NCI-H2196 (cell line): ENCODE data around the gene ZNF750.
"Not testable (repeated sequence)": the region's sequence is repeated elsewhere in the genome, so short reads cannot be mapped to it uniquely, and the experiment has no call there.

Experiments
- DNase-seq: peaks from one replicate; lab custom pipeline; 2025; ENCODE audit not compliant: unreplicated experiment; lab: John Stamatoyannopoulos, UW

ZNF750 gene

GRCh38 chr17:82797061-82797460 lies 42.8 kb downstream of the ZNF750 start:
- no peak for DNase-seq

- DNase-seq, result no peak
Measured at GRCh38 chr17:82795615-82796014, 44.2 kb downstream of the ZNF750 start.

GRCh38 chr17:82794781-82795482 lies 44.9 kb downstream of the ZNF750 start:
- no peak for DNase-seq

- DNase-seq, result no peak
Measured at GRCh38 chr17:82793974-82794630, 45.7 kb downstream of the ZNF750 start.

- no peak for DNase-seq
Measured at GRCh38 chr17:82791532-82791931, 48.3 kb downstream of the ZNF750 start.

- no peak for DNase-seq
Measured at GRCh38 chr17:82790391-82790790, 49.4 kb downstream of the ZNF750 start.

- no peak for DNase-seq
Measured at GRCh38 chr17:82789806-82790205, 50.0 kb downstream of the ZNF750 start.

GRCh38 chr17:82789051-82789592 lies 50.7 kb downstream of the ZNF750 start:
- no peak for DNase-seq

- no peak for DNase-seq
Measured at GRCh38 chr17:82788206-82789001, 51.4 kb downstream of the ZNF750 start.

- peak; percentile 90 for DNase-seq
Measured at GRCh38 chr17:82787081-82787848, 52.6 kb downstream of the ZNF750 start.

GRCh38 chr17:82786427-82786826 lies 53.4 kb downstream of the ZNF750 start:
- DNase-seq, result no peak

GRCh38 chr17:82785581-82785980 lies 54.2 kb downstream of the ZNF750 start:
- DNase-seq, result not testable (repeated sequence)

GRCh38 chr17:82783498-82783897 lies 56.3 kb downstream of the ZNF750 start:
- no peak for DNase-seq

- DNase-seq, result no peak
Measured at GRCh38 chr17:82782657-82783207, 57.1 kb downstream of the ZNF750 start.

GRCh38 chr17:82781894-82782274 lies 57.9 kb downstream of the ZNF750 start:
- peak; percentile 94 for DNase-seq

- DNase-seq, result no peak
Measured at GRCh38 chr17:82780971-82781893, 58.6 kb downstream of the ZNF750 start.

- no peak for DNase-seq
Measured at GRCh38 chr17:82780195-82780594, 59.6 kb downstream of the ZNF750 start.

GRCh38 chr17:82779541-82779940 lies 60.3 kb downstream of the ZNF750 start:
- no peak for DNase-seq
